Ovary (tissue), 3 donors: ENCODE data around the gene PITPNM3.

Experiments used
- EP300 ChIP-seq: sonication (generic); formaldehyde crosslinking; IDR thresholded peaks from one replicate; pipeline ENCODE4 v1.6.1; 2017; ENCODE audit warnings: antibody characterized with exemption
- TF ChIP-seq, protein P1 (sequence below), 3 donors: fragments of 450-650 bp in 2 of 3; fragments of 200-600 bp in 1 of 3; IDR thresholded peaks; one replicate each; pipeline versions ENCODE4 v1.5.1 to v1.8.0; 2016 to 2022; ENCODE audit warnings: antibody characterized with exemption in 3 of 3, mild to moderate bottlenecking in 1 of 3
- donor health status: DM: no; HTN: no; CAD: no.

DNA sequence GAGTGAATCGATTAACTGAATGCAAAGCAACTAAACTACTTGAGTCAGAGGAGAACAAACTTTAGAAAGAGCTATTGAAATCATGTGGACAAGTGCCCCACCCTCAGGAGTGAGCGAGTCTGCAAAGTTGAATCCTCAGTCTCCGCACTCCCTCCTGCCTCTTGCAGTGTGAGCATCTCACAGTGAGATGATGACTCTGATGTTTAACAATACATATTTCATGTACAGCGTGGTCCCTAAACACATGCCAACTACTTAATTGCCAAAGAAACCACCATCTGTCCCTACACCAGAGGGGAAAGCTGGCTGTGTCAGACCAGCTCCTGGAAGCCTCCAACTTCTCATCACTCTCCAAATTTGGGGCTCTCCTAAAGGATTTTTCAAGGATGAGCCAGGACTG lies 80.9 kb downstream of the PITPNM3 start:
- TF ChIP-seq, protein P1, sequence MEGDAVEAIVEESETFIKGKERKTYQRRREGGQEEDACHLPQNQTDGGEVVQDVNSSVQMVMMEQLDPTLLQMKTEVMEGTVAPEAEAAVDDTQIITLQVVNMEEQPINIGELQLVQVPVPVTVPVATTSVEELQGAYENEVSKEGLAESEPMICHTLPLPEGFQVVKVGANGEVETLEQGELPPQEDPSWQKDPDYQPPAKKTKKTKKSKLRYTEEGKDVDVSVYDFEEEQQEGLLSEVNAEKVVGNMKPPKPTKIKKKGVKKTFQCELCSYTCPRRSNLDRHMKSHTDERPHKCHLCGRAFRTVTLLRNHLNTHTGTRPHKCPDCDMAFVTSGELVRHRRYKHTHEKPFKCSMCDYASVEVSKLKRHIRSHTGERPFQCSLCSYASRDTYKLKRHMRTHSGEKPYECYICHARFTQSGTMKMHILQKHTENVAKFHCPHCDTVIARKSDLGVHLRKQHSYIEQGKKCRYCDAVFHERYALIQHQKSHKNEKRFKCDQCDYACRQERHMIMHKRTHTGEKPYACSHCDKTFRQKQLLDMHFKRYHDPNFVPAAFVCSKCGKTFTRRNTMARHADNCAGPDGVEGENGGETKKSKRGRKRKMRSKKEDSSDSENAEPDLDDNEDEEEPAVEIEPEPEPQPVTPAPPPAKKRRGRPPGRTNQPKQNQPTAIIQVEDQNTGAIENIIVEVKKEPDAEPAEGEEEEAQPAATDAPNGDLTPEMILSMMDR (IDR thresholded peaks at IDR 0.05), result no peak
- TF ChIP-seq EP300, result no peak
